ENCODE data around the gene TP63. TPM values are rescaled to one million over a fixed set of nuclear protein-coding genes. Genes with fewer than 3 reads are reported as not detected.

The TP63 gene
- total RNA-seq, 2 donors from 2014 or later, result not detected

DNA sequence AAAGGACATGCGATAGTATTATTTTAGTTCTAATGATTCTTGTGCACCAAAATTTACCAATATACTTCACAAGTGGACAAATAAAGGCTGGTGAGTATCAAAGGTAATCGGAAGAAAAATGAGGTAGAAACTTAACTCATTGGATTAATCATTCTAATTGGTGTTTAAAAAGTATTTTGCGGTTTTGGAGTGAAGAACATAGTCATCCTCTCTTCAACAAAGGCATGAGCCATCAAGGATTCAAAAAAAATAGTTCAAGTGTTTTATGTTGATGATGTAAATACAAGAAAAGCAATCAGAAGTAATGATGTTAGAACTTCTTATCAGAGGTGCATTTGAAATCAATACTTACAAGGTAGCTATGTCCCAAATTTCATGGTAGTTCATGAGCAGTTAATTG, 268.0 kb downstream of the TP63 start:
- intact Hi-C loops (cut with DNase I), result no loop called here
- Histone ChIP-seq H3K27ac (no peak overlapping the region), H3K27me3 (no peaks in the 10 kb centered on the region), H3K4me1 (no peaks in the 10 kb centered on the region), H3K36me3 (replicated peaks in 1 of 2; ENCODE audit: insufficient read depth in 1 of 2, low read depth in 2 of 2) (no peaks in the 10 kb centered on the region), H3K4me3 (no peak overlapping the region), H3K9me3 (no peaks in the 10 kb centered on the region)
- DNase-seq (no peak), ATAC-seq (no peak)
- TF ChIP-seq, protein P1, sequence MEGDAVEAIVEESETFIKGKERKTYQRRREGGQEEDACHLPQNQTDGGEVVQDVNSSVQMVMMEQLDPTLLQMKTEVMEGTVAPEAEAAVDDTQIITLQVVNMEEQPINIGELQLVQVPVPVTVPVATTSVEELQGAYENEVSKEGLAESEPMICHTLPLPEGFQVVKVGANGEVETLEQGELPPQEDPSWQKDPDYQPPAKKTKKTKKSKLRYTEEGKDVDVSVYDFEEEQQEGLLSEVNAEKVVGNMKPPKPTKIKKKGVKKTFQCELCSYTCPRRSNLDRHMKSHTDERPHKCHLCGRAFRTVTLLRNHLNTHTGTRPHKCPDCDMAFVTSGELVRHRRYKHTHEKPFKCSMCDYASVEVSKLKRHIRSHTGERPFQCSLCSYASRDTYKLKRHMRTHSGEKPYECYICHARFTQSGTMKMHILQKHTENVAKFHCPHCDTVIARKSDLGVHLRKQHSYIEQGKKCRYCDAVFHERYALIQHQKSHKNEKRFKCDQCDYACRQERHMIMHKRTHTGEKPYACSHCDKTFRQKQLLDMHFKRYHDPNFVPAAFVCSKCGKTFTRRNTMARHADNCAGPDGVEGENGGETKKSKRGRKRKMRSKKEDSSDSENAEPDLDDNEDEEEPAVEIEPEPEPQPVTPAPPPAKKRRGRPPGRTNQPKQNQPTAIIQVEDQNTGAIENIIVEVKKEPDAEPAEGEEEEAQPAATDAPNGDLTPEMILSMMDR (IDR thresholded peaks at IDR 0.05), result no peak
- TF ChIP-seq POLR2A (IDR thresholded peaks at IDR 0.05), result no peak
- WGBS, 2 donors, result 90 to 91% methylated on average over 3 of the region's 3 CpGs

DNA sequence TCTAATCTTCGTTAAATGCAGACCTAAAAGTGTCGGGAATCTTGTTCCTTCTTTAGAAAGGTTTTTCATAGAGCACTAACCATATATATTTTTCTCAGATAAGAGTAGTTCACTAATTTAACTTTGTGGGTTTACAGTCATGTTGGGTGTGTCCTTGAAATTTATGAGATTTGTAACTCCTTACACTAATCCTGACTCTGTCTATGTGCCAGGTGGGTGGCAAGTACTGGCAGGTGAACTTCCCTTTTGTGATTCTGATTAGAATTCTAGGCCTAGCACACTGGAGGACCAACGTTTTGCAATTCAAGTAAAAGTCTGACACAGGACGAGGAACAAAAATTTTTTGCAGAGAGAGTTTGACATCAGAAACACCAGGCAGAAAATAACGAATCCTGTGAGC, 269.4 kb downstream of the TP63 start:
- intact Hi-C loops (cut with DNase I), result no loop called here
- no peak for DNase-seq
- 65 to 70% methylated on average over 5 of the region's 5 CpGs for WGBS, 2 donors

DNA sequence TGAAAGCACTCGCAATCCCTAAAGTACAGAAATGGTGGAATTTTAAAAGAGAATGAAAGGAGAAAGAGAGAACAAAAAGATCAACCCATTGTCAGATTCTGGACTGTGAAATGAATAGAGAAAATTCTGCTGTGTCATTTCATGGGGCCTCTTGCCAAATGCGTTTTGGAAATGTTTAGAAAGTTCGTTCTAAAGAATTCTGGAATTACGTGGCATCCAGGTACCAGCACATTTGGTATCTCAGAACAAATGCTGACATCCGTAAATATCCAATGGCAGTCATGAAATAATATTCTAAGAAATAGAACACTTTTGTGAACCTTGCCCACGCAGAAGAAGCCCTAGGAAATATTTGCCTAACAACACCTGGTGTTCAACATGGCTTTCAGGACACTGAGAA, 270.3 kb downstream of the TP63 start:
- no peak for DNase-seq
- Histone ChIP-seq H3K4me1 (no peaks in the 10 kb centered on the region), H3K27me3 (no peaks in the 10 kb centered on the region), H3K9me3 (no peaks in the 10 kb centered on the region), H3K4me3 (no peak overlapping the region), H3K27ac (no peak overlapping the region), H3K36me3 (replicated peaks in 1 of 2; ENCODE audit: insufficient read depth in 1 of 2, low read depth in 2 of 2) (no peaks in the 10 kb centered on the region)
- intact Hi-C loops (cut with DNase I), result no loop called here
- WGBS, 2 donors, result 77 to 81% methylated on average over 6 of the region's 6 CpGs
- TF ChIP-seq, protein P1 (IDR thresholded peaks at IDR 0.05), result no peak
- no peak for TF ChIP-seq POLR2A (IDR thresholded peaks at IDR 0.05)
- no peak for ATAC-seq

More for the DNA sequence above, 269.4 kb downstream of the TP63 start:
- no peak for ATAC-seq
- H3K9me3 ChIP-seq, result no peaks in the 10 kb centered on the region
- no peak overlapping the region for H3K4me3 ChIP-seq
- H3K36me3 ChIP-seq (replicated peaks in 1 of 2; ENCODE audit: insufficient read depth in 1 of 2, low read depth in 2 of 2), result no peaks in the 10 kb centered on the region
- H3K27ac ChIP-seq, result no peak overlapping the region
- H3K4me1 ChIP-seq, result no peaks in the 10 kb centered on the region
- H3K27me3 ChIP-seq, result no peaks in the 10 kb centered on the region
- TF ChIP-seq, protein P1 (IDR thresholded peaks at IDR 0.05), result no peak
- TF ChIP-seq POLR2A (IDR thresholded peaks at IDR 0.05), result no peak

DNA sequence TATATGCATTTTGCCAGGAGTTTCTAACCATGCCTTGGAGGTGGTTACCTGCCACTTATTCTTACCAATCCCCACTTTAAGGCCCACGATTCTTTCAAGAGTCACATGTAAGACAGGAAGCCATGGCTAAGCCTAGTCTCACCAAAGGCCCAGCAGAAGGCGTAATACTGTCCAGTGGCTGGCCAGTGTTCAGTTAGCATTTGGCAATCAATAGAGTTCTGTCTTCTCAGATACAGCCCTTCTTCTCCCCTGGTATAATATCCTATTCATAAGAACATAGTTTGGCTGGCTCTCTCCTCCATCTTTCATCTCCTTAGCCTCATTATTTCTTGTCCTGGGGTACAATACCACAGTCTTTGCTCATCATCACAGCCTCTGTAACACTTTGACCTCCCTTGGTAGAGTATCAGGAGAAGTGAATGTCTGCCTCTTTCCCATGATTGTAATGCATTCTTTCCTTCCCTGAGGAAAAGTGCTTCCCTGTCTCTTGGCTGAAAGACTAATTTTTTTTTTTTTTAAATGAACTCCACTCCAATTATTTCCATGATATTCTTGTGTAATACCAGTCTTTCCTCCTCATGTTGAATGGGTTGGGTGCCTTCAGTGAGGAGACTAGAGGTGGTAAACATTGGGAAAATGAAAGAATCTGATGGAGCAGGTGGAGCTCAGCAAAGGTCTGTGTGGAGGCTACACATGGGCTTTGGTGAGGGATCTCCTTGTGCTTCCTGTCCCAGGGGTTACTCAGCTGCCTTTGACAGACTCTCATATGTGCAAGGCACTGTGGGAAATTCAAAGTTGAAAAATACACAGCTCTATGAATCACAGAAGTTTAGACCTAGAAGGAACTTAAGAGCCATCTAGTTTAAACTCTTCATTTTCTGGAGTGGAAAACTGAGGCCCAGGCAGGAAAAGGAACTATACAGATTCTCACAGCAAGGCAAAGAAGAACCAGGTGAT, 271.3 kb downstream of the TP63 start:
- DNase-seq, result no peak
- no peak for ATAC-seq
- H3K9me3 ChIP-seq, result no peaks in the 10 kb centered on the region
- no peak overlapping the region for H3K27ac ChIP-seq
- no peaks in the 10 kb centered on the region for H3K36me3 ChIP-seq (replicated peaks in 1 of 2; ENCODE audit: insufficient read depth in 1 of 2, low read depth in 2 of 2)
- WGBS, 2 donors, result 87 to 90% methylated on average over 2 of the region's 2 CpGs
- TF ChIP-seq POLR2A (IDR thresholded peaks at IDR 0.05), result no peak
- TF ChIP-seq, protein P1 (IDR thresholded peaks at IDR 0.05), result no peak
- H3K27me3 ChIP-seq, result no peaks in the 10 kb centered on the region
- no peak overlapping the region for H3K4me3 ChIP-seq
- intact Hi-C loops (cut with DNase I), result no loop called here
- H3K4me1 ChIP-seq, result no peaks in the 10 kb centered on the region

Measured in body of pancreas (tissue), 4 donors.